SK-N-MC (cell line): ENCODE measurements around the gene SPEF2.

Experiments
- EZH2 ChIP-seq: fragments of 200-600 bp; sonication (generic); IDR thresholded peaks from one replicate; pipeline ENCODE4 v1.6.1; 2017; ENCODE audit warnings: antibody characterized with exemption
- POLR2AphosphoS5 ChIP-seq: IDR thresholded peaks from 2 replicates; pipeline ENCODE4 v1.6.1; 2012; ENCODE audit warnings: mild to moderate bottlenecking, low read depth, low read length, borderline replicate concordance

GRCh38 chr5:35776757-35777156 is 159.1 kb downstream of the SPEF2 start:
- TF ChIP-seq EZH2 (no peak), POLR2AphosphoS5 (no peak)
